HepG2 (cell line): ENCODE measurements around the gene HK2. TPM values are rescaled to one million over a fixed set of nuclear protein-coding genes. Genes with fewer than 3 reads are reported as not detected.

Experiments used
- CBX2 ChIP-seq, 2 experiments: fragments of 200-600 bp in 1 of 2; sonication (generic); formaldehyde crosslinking in 1 of 2; IDR thresholded peaks; 2 replicates each; pipeline versions ENCODE4 v1.7.0 to v1.8.1; 2018 to 2022; ENCODE audit warnings: low read depth in 2 of 2, low read length in 1 of 2, mild to moderate bottlenecking in 1 of 2, missing genetic modification reagents in 1 of 2
- HIVEP1 ChIP-seq: sonication (generic); formaldehyde crosslinking; IDR thresholded peaks from 2 replicates; pipeline ENCODE4 v1.4.0; 2020; ENCODE audit warnings: mild to moderate bottlenecking, missing genetic modification reagents
- HNRNPLL ChIP-seq: fragments of 200-400 bp; formaldehyde crosslinking; IDR thresholded peaks from 2 replicates; pipeline ENCODE4 v1.6.1; 2017; ENCODE audit warnings: mild to moderate bottlenecking, low read depth, low read length; ENCODE audit not compliant: poor library complexity, severe bottlenecking
- KLF9 ChIP-seq: IDR thresholded peaks from 2 replicates; pipeline ENCODE4 v1.6.1; 2016; ENCODE audit warnings: low read depth
- PCBP1 ChIP-seq: fragments of 200-400 bp; formaldehyde crosslinking; IDR thresholded peaks from 2 replicates; pipeline ENCODE4 v1.6.1; 2017; ENCODE audit warnings: mild to moderate bottlenecking, low read depth, low read length, borderline replicate concordance
- TP53 ChIP-seq: sonication (generic); formaldehyde crosslinking; conservative IDR thresholded peaks from 2 replicates; pipeline ENCODE4 v1.4.0; 2020; ENCODE audit warnings: missing genetic modification reagents
- ZFP82 ChIP-seq: sonication (generic); formaldehyde crosslinking; IDR thresholded peaks from 2 replicates; pipeline ENCODE4 v1.5.1; 2020; ENCODE audit warnings: mild to moderate bottlenecking, missing genetic modification reagents, borderline replicate concordance
- ZFY ChIP-seq: sonication (generic); formaldehyde crosslinking; IDR thresholded peaks from 2 replicates; pipeline ENCODE4 v1.4.0; 2020; ENCODE audit warnings: missing genetic modification reagents
- ZNF333 ChIP-seq: sonication (generic); formaldehyde crosslinking; IDR thresholded peaks from 2 replicates; pipeline ENCODE4 v1.4.0; 2020; ENCODE audit warnings: mild to moderate bottlenecking, missing genetic modification reagents, borderline replicate concordance
- ZNF552 ChIP-seq: sonication (generic); formaldehyde crosslinking; IDR thresholded peaks from 2 replicates; pipeline ENCODE4 v1.9.0; 2022; ENCODE audit warnings: missing genetic modification reagents, mild to moderate bottlenecking, borderline replicate concordance
- ZNF557 ChIP-seq: sonication (generic); formaldehyde crosslinking; IDR thresholded peaks from 2 replicates; pipeline ENCODE4 v1.4.0; 2020; ENCODE audit warnings: missing genetic modification reagents
- ZNF672 ChIP-seq: sonication (generic); formaldehyde crosslinking; IDR thresholded peaks from 2 replicates; pipeline ENCODE4 v1.8.1; 2022; ENCODE audit warnings: missing genetic modification reagents
- polyA plus RNA-seq, 8 experiments: library from polyadenylated mRNA; depleted of rRNA in 3 of 8; stranded (reverse) in 7 of 8; unstranded in 1 of 8; fragments of >200 nt; fragmentation: Illumina TruSeq in 4 of 8; extraction: Trizol in 4 of 8; gene quantifications; 2 replicates each; pipeline versions ENCODE4 v1.2.1 to v1.2.3, GENCODE V29; 2011 to 2016; ENCODE audit warnings: low read depth in 4 of 8, missing spikeins in 1 of 8, mixed read lengths in 1 of 8; ENCODE audit not compliant: insufficient read depth in 1 of 8
- total RNA-seq, 5 experiments: library from RNA; depleted of rRNA; stranded (reverse); fragments of >200 nt; fragmentation: Illumina TruSeq; extraction: Trizol; gene quantifications; 2 replicates each; pipeline ENCODE4 v1.2.3, GENCODE V29; 2016; ENCODE audit warnings: low read depth in 1 of 5
- TF ChIP-seq, protein P1 (sequence below): IDR thresholded peaks from 2 replicates; pipeline ENCODE4 v1.6.1; 2016; ENCODE audit warnings: missing biosample characterization, missing genetic modification reagents, low read depth
- TF ChIP-seq, protein P2 (sequence below): sonication (generic); formaldehyde crosslinking; IDR thresholded peaks from 2 replicates; pipeline ENCODE4 v1.8.1; 2022; ENCODE audit warnings: low read depth, mild to moderate bottlenecking, missing genetic modification reagents
- TF ChIP-seq, protein P3 (sequence below): sonication (generic); formaldehyde crosslinking; IDR thresholded peaks from one replicate; pipeline ENCODE4 v1.5.1; 2020; ENCODE audit warnings: mild to moderate bottlenecking, missing genetic modification reagents; ENCODE audit errors: not compliant biosample characterization

The HK2 gene
- total and polyA plus RNA-seq, 2 of the 13 experiments (the other 11 are each of a cell fraction or from before 2014, with no cell fraction given): 13.2 to 101 TPM

DNA sequence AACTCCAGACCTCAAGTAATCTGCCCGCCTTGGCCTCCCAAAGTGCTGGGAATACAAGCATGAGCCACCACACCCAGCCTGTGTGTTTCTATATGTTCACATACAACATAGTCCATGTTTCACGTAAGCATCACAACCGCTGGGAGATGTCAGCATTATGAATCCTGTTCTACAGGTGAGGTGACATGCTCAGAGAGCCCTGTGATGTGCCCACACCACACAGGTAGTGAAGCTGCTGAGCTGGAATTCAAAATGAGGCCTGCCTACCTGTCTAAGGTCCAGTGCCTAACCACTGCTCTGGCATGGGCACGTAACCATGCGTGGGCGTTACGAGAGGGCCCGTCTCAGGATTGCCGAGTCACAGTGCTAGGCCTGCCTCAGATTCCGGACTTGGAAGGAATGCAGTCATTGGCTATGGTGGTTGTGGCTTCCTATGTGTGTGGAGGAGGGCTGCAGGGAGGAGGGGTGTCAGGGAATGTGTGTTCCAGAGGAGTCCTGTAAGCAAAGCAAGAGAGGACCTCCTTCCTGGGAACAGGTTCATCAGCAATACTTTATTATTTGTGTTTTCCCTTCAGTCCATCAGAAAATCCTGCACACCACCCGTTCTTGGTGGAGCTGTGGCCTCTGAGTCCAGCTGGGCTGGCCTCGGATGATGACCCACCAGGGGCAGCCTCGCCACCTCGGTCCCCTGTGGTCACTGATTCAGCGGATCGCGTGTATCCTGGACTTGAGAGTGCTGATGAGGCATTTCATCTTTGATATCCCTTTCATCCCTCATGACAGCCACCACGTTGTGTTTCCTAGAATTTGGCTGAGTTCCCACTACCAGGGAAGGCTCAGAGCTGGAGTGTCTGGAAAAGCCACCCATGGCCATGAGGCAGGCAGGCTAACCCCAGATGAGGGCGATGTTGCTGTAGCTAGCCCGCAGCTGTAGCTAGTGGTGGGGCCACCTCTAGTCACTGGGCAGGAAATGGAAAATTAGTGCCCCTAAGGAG is 31.1 kb downstream of the HK2 start (continued):
- TF ChIP-seq PCBP1: no peak
- no peak for TF ChIP-seq ZFP82 (CRISPR knock-in tag)
- peak; percentile 51; the same call in 1 of the 2 replicates for TF ChIP-seq HIVEP1 (CRISPR knock-in tag)
- TF ChIP-seq HNRNPLL: no peak
- TF ChIP-seq, protein P1, sequence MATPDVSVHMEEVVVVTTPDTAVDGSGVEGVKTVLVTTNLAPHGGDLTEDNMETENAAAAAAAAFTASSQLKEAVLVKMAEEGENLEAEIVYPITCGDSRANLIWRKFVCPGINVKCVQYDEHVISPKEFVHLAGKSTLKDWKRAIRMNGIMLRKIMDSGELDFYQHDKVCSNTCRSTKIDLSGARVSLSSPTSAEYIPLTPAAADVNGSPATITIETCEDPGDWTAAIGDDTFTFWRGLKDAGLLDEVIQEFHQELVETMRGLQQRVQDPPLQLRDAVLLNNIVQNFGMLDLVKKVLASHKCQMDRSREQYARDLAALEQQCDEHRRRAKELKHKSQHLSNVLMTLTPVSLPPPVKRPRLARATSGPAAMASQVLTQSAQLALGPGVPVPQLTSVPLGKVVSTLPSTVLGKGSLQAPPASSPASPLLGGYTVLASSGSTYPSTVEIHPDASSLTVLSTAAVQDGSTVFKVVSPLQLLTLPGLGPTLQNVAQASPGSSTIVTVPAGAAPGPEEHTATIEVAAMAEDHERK (CRISPR knock-in tag): no peak
- TF ChIP-seq, protein P2, sequence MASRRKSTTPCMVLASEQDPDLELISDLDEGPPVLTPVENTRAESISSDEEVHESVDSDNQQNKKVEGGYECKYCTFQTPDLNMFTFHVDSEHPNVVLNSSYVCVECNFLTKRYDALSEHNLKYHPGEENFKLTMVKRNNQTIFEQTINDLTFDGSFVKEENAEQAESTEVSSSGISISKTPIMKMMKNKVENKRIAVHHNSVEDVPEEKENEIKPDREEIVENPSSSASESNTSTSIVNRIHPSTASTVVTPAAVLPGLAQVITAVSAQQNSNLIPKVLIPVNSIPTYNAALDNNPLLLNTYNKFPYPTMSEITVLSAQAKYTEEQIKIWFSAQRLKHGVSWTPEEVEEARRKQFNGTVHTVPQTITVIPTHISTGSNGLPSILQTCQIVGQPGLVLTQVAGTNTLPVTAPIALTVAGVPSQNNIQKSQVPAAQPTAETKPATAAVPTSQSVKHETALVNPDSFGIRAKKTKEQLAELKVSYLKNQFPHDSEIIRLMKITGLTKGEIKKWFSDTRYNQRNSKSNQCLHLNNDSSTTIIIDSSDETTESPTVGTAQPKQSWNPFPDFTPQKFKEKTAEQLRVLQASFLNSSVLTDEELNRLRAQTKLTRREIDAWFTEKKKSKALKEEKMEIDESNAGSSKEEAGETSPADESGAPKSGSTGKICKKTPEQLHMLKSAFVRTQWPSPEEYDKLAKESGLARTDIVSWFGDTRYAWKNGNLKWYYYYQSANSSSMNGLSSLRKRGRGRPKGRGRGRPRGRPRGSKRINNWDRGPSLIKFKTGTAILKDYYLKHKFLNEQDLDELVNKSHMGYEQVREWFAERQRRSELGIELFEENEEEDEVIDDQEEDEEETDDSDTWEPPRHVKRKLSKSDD: no peak
- TF ChIP-seq ZFY (CRISPR knock-in tag): no peak
- TF ChIP-seq CBX2 (IDR thresholded peaks at IDR 0.05; ENCODE audit: low read depth, low read length): no peak
- TF ChIP-seq CBX2 (CRISPR knock-in tag; IDR thresholded peaks at IDR 0.05; ENCODE audit: low read depth): no peak
- 0 out of 2 replicates have a peak, but pooled peaks have one; percentile 30 for TF ChIP-seq ZNF333 (CRISPR knock-in tag)
- TF ChIP-seq KLF9 (CRISPR knock-in tag): no peak
- no peak for TF ChIP-seq ZNF672 (CRISPR knock-in tag)
- no peak for TF ChIP-seq TP53
- no peak for TF ChIP-seq ZNF552 (CRISPR knock-in tag)
- TF ChIP-seq ZNF557 (CRISPR knock-in tag): no peak
- TF ChIP-seq, protein P3, sequence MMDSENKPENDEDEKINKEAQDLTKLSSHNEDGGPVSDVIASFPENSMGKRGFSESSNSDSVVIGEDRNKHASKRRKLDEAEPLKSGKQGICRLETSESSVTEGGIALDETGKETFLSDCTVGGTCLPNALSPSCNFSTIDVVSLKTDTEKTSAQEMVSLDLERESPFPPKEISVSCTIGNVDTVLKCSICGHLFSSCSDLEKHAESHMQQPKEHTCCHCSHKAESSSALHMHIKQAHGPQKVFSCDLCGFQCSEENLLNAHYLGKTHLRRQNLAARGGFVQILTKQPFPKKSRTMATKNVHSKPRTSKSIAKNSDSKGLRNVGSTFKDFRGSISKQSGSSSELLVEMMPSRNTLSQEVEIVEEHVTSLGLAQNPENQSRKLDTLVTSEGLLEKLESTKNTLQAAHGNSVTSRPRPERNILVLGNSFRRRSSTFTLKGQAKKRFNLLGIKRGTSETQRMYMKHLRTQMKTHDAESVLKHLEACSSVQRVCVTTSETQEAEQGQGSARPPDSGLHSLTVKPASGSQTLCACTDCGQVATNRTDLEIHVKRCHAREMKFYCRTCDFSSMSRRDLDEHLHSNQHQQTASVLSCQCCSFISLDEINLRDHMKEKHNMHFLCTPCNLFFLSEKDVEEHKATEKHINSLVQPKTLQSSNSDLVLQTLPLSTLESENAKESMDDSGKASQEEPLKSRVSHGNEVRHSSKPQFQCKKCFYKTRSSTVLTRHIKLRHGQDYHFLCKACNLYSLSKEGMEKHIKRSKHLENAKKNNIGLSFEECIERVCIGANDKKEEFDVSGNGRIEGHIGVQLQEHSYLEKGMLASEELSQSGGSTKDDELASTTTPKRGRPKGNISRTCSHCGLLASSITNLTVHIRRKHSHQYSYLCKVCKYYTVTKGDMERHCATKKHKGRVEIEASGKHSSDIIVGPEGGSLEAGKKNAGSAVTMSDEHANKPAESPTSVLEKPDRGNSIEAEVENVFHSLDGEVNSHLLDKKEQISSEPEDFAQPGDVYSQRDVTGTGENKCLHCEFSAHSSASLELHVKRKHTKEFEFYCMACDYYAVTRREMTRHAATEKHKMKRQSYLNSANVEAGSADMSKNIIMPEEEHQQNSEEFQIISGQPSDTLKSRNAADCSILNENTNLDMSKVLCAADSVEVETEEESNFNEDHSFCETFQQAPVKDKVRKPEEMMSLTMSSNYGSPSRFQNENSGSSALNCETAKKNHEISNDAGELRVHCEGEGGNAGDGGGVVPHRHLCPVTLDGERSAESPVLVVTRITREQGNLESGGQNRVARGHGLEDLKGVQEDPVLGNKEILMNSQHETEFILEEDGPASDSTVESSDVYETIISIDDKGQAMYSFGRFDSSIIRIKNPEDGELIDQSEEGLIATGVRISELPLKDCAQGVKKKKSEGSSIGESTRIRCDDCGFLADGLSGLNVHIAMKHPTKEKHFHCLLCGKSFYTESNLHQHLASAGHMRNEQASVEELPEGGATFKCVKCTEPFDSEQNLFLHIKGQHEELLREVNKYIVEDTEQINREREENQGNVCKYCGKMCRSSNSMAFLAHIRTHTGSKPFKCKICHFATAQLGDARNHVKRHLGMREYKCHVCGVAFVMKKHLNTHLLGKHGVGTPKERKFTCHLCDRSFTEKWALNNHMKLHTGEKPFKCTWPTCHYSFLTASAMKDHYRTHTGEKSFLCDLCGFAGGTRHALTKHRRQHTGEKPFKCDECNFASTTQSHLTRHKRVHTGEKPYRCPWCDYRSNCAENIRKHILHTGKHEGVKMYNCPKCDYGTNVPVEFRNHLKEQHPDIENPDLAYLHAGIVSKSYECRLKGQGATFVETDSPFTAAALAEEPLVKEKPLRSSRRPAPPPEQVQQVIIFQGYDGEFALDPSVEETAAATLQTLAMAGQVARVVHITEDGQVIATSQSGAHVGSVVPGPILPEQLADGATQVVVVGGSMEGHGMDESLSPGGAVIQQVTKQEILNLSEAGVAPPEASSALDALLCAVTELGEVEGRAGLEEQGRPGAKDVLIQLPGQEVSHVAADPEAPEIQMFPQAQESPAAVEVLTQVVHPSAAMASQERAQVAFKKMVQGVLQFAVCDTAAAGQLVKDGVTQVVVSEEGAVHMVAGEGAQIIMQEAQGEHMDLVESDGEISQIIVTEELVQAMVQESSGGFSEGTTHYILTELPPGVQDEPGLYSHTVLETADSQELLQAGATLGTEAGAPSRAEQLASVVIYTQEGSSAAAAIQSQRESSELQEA (CRISPR knock-in tag): peak; percentile 39
